ENCODE results near the gene SLC10A7.

DNA sequence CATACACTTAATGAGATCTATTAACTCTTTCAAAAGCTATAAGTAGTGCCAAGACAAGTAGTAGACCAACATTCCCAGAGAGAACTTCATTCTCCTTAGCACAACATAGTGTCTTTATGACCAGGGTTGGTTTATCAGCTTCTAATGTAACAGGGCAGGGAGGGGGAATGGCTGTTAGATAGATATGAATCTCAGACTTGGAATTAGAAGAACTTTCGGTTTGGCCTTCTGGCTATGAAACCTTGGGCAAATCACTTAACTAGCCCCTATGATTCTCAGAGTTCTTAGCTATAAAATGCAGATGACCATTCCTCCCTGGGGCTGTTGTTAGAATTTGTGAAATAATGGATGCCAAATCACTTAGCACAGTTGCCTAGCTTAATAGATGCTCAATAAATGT is 132.2 kb downstream of the SLC10A7 start:
- TF ChIP-seq CTCF (IDR thresholded peaks at IDR 0.05; ENCODE audit: insufficient read depth, low read depth, low read length), result no peak
- TF ChIP-seq EZH2 (IDR thresholded peaks at IDR 0.05; ENCODE audit: insufficient read depth, low read length), result no peak
